K562 (cell line): Measurements from ENCODE around the gene RPL3. TPM values are rescaled to one million over a fixed set of nuclear protein-coding genes. Genes with fewer than 3 reads are reported as not detected.

Experiments used
- ARID1B ChIP-seq: fragments of 450-650 bp; IDR thresholded peaks from 2 replicates; pipeline ENCODE4 v1.6.1; 2016; ENCODE audit warnings: antibody characterized with exemption, mild to moderate bottlenecking, inconsistent platforms
- CCNT2 ChIP-seq: IDR thresholded peaks from 2 replicates; pipeline ENCODE4 v1.6.1; 2011; ENCODE audit warnings: borderline replicate concordance, low read depth, mild to moderate bottlenecking, moderate library complexity, mixed read lengths, low read length; ENCODE audit not compliant: insufficient read length; ENCODE audit errors: extremely low read depth
- CTCF ChIP-seq, 3 experiments: IDR thresholded peaks in 2 of 3; conservative IDR thresholded peaks in 1 of 3; 2 replicates each; pipeline ENCODE4 v1.5.1; 2011 to 2012; ENCODE audit warnings: low read length in 3 of 3, mild to moderate bottlenecking in 3 of 3, control low read depth in 2 of 3, improper control_type of control experiment in 1 of 3, inconsistent platforms in 1 of 3, low read depth in 1 of 3, mixed read lengths in 1 of 3, moderate library complexity in 1 of 3; ENCODE audit not compliant: insufficient read depth in 2 of 3
- DACH1 ChIP-seq: fragments of 450-650 bp; IDR thresholded peaks from 2 replicates; pipeline ENCODE4 v1.6.1; 2018; ENCODE audit not compliant: partially characterized antibody
- ETV6 ChIP-seq, 3 experiments: fragments of 150-350 bp in 1 of 3; sonication (generic) in 1 of 3; formaldehyde crosslinking in 1 of 3; IDR thresholded peaks; 2 replicates each; pipeline versions ENCODE4 v1.6.1 to v1.8.0; 2014 to 2022; ENCODE audit warnings: borderline replicate concordance in 2 of 3, low read depth in 2 of 3, antibody characterized with exemption in 1 of 3, low read length in 1 of 3, mild to moderate bottlenecking in 1 of 3, missing genetic modification reagents in 1 of 3
- KAT7 ChIP-seq: sonication (generic); formaldehyde crosslinking; IDR thresholded peaks from 2 replicates; pipeline ENCODE4 v1.8.0; 2022; ENCODE audit warnings: missing genetic modification reagents, mild to moderate bottlenecking, borderline replicate concordance
- KLF16 ChIP-seq: IDR thresholded peaks from 2 replicates; pipeline ENCODE4 v1.6.1; 2016; ENCODE audit warnings: antibody characterized with exemption
- MXD1 ChIP-seq: fragments of 250-450 bp; sonication (Bioruptor Pico); IDR thresholded peaks from 2 replicates; pipeline ENCODE4 v1.8.0; 2021; ENCODE audit warnings: borderline replicate concordance, mild to moderate bottlenecking, moderate library complexity; ENCODE audit not compliant: poor library complexity, severe bottlenecking
- RAD21 ChIP-seq, 2 experiments: fragments of 250-450 bp in 1 of 2; fragments of 450-650 bp in 1 of 2; sonication (Bioruptor Pico) in 1 of 2; formaldehyde crosslinking in 1 of 2; IDR thresholded peaks in 1 of 2; conservative IDR thresholded peaks in 1 of 2; 2 replicates each; pipeline versions ENCODE4 v1.4.0 to v1.8.0; 2020 to 2022; ENCODE audit warnings: mild to moderate bottlenecking in 2 of 2, moderate library complexity in 1 of 2
- RCOR1 ChIP-seq, 2 experiments: IDR thresholded peaks; 2 replicates each; pipeline ENCODE4 v1.6.1; 2012; ENCODE audit warnings: low read depth in 2 of 2, low read length in 2 of 2, borderline replicate concordance in 1 of 2, improper control_type of control experiment in 1 of 2
- SAP30 ChIP-seq: fragments of 200-600 bp; sonication (generic); IDR thresholded peaks from 2 replicates; pipeline ENCODE4 v1.6.1; 2012; ENCODE audit warnings: borderline replicate concordance, low read depth, mild to moderate bottlenecking, moderate library complexity, low read length, control low read depth, inconsistent platforms; ENCODE audit not compliant: insufficient read depth, poor library complexity, severe bottlenecking
- SIRT6 ChIP-seq: IDR thresholded peaks from one replicate; pipeline ENCODE4 v1.6.1; 2012; ENCODE audit warnings: low read depth, mild to moderate bottlenecking, control low read depth, inconsistent platforms, low read length, moderate library complexity
- TCFL5 ChIP-seq: fragments of 250-450 bp; sonication (Bioruptor Pico); conservative IDR thresholded peaks from 2 replicates; pipeline ENCODE4 v1.6.1; 2021; ENCODE audit warnings: mild to moderate bottlenecking, moderate library complexity, matching md5 sums
- XRCC4 ChIP-seq: IDR thresholded peaks from one replicate; pipeline ENCODE4 v1.6.1; 2011; ENCODE audit not compliant: insufficient read depth, insufficient read length; ENCODE audit errors: extremely low read depth
- YBX1 ChIP-seq: fragments of 450-650 bp; IDR thresholded peaks from 2 replicates; pipeline ENCODE4 v1.7.1; 2016; ENCODE audit warnings: mild to moderate bottlenecking
- ZNF140 ChIP-seq: fragments of 250-450 bp; sonication (Bioruptor Pico); IDR thresholded peaks from 2 replicates; pipeline ENCODE4 v1.8.0; 2021; ENCODE audit warnings: moderate library complexity, mild to moderate bottlenecking, inconsistent platforms
- ZNF184 ChIP-seq: sonication (generic); formaldehyde crosslinking; IDR thresholded peaks from 2 replicates; pipeline ENCODE4 v1.5.0; 2020; ENCODE audit warnings: missing genetic modification reagents
- ZNF197 ChIP-seq: fragments of 200-800 bp; sonication (Bioruptor generic); IDR thresholded peaks from 2 replicates; pipeline ENCODE4 v1.6.1; 2016; ENCODE audit warnings: low read depth, missing genetic modification characterization, missing compliant biosample characterization
- ZNF274 ChIP-seq: IDR thresholded peaks from 2 replicates; pipeline ENCODE4 v1.6.1; 2011; ENCODE audit warnings: low read depth, mild to moderate bottlenecking, low read length, moderate library complexity, borderline replicate concordance
- ZNF586 ChIP-seq: fragments of 450-650 bp; formaldehyde crosslinking; conservative IDR thresholded peaks from 2 replicates; pipeline ENCODE4 v1.4.0; 2020; ENCODE audit warnings: mild to moderate bottlenecking, moderate library complexity
- ZNF785 ChIP-seq: fragments of 250-450 bp; sonication (Bioruptor Pico); IDR thresholded peaks from 2 replicates; pipeline ENCODE4 v1.4.0; 2020; ENCODE audit warnings: mild to moderate bottlenecking
- polyA plus RNA-seq, 8 experiments: library from polyadenylated mRNA; depleted of rRNA in 4 of 8; stranded (reverse) in 5 of 8; unstranded in 3 of 8; fragments of >200 nt; fragmentation: Nextera tagmentation in 2 of 8; fragmentation: Illumina TruSeq in 1 of 8; extraction: Ambion mirVana in 2 of 8; extraction: Trizol in 1 of 8; gene quantifications; 2 replicates each; pipeline versions ENCODE4 v1.2.1 to v1.2.3, GENCODE V29; 2011 to 2014; ENCODE audit warnings: inconsistent platforms in 1 of 8, missing spikeins in 1 of 8
- total RNA-seq, 7 experiments: library from RNA; depleted of rRNA in 6 of 7; stranded (reverse); fragments of >200 nt in 6 of 7; fragmentation: Illumina TruSeq in 2 of 7; extraction: Trizol in 2 of 7; gene quantifications; 2 replicates each; pipeline versions ENCODE4 v1.2.1 to v1.2.3, GENCODE V29; 2011 to 2021; ENCODE audit warnings: low replicate concordance in 1 of 7
- TF ChIP-seq, protein P1 (sequence below): fragments of 450-650 bp; formaldehyde crosslinking; IDR thresholded peaks from 2 replicates; pipeline ENCODE4 v1.4.0; 2020; ENCODE audit warnings: mild to moderate bottlenecking, mixed read lengths

RPL3 gene
- total and polyA plus RNA-seq, 9 of the 15 experiments (the other 6 are each of a cell fraction or from before 2014, with no cell fraction given), result 1,624 to 4,066 (median 2,565) TPM

DNA sequence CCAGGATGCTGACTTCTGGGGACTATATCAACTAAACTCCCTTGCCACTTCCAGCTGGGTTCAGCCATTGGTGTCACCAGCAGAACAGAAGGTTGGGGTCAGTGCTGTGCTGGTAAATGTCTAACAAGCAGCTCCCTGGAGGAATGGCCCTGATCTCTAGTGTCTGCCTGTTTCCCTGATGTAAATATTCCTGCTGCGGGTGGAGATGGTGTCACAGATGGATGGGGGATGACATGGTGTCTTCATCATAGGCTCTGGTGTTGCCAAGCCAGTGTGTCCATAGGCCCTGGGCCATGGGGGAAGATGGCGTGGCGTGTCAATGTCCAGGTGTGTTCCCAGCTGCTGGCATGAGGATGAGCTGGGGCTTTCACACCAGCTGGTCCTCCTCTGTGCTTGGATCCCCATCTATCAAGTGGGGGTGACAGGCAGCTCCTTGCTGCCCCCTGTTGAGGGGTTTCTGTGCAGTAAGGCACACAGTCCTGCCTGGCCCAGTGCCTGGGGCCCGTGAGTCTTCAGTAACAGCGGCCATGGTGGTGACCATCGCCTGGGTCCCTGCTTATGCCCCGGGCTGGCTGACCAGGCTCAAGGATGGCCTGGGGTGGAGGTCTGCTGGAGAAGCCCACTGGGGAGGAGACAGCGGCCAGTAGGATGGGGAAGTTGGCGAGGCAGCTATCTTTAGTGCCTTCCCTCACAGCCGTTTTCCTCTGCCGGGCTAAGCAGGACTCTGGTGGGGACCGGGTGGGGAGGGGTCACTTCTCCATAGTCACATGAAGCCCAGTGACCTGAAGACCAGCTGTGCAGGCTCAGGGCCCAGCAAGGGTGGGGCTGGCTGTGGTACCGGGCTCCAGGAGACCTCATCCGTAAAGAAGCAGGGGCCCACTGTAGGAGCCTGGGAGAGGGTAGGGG is 12.7 kb downstream of the RPL3 start (continued):
- 0 out of 2 replicates have a peak, but pooled peaks have one; percentile 10 for TF ChIP-seq ARID1B
- TF ChIP-seq TCFL5, result no peak
- TF ChIP-seq ZNF274, result no peak
- TF ChIP-seq ZNF197 (CRISPR knock-in tag), result no peak
- TF ChIP-seq RAD21 (CRISPR knock-in tag; conservative IDR thresholded peaks at IDR 0.05 in 1 of 2, IDR thresholded peaks at IDR 0.05 in 1 of 2), result peak; percentile 46 to 75
- TF ChIP-seq MXD1 (CRISPR knock-in tag), result no peak
- no peak for TF ChIP-seq YBX1
- no peak for TF ChIP-seq CCNT2
- no peak for TF ChIP-seq XRCC4
- TF ChIP-seq KAT7 (CRISPR knock-in tag), result no peak
- TF ChIP-seq CTCF (IDR thresholded peaks at IDR 0.05 in 2 of 3, conservative IDR thresholded peaks at IDR 0.05 in 1 of 3; ENCODE audit: insufficient read depth in 2 of 3, low read depth in 1 of 3, low read length in 3 of 3), result peak; percentile 68 to 75 (median 74)
- TF ChIP-seq SIRT6, result no peak
- TF ChIP-seq ZNF140 (CRISPR knock-in tag), result no peak
- no peak for TF ChIP-seq ZNF184 (CRISPR knock-in tag)
- TF ChIP-seq ZNF785 (CRISPR knock-in tag), result no peak
- TF ChIP-seq RCOR1 (IDR thresholded peaks at IDR 0.05; ENCODE audit: borderline replicate concordance in 1 of 2, low read depth in 2 of 2, low read length in 2 of 2), result 0 out of 4 replicates have a peak, but pooled peaks of 1 of the 2 experiments have one; percentile 38
- TF ChIP-seq, protein P1, sequence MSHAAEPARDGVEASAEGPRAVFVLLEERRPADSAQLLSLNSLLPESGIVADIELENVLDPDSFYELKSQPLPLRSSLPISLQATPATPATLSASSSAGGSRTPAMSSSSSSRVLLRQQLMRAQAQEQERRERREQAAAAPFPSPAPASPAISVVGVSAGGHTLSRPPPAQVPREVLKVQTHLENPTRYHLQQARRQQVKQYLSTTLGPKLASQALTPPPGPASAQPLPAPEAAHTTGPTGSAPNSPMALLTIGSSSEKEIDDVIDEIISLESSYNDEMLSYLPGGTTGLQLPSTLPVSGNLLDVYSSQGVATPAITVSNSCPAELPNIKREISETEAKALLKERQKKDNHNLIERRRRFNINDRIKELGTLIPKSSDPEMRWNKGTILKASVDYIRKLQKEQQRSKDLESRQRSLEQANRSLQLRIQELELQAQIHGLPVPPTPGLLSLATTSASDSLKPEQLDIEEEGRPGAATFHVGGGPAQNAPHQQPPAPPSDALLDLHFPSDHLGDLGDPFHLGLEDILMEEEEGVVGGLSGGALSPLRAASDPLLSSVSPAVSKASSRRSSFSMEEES (CRISPR knock-in tag), result no peak
- TF ChIP-seq SAP30, result no peak
- TF ChIP-seq DACH1, result no peak
- TF ChIP-seq KLF16, result no peak
- TF ChIP-seq ZNF586 (CRISPR knock-in tag), result no peak
- no peak for TF ChIP-seq ETV6 (IDR thresholded peaks at IDR 0.05; ENCODE audit: borderline replicate concordance in 1 of 2, low read depth in 2 of 2, low read length in 1 of 2)
- no peak for TF ChIP-seq ETV6 (CRISPR knock-in tag; IDR thresholded peaks at IDR 0.05; ENCODE audit: borderline replicate concordance)
